ENCODE measurements around the gene AFM.
"Not testable (repeated sequence)": the region's sequence is repeated elsewhere in the genome, so short reads cannot be mapped to it uniquely, and the experiment has no call there.

The AFM gene

DNA sequence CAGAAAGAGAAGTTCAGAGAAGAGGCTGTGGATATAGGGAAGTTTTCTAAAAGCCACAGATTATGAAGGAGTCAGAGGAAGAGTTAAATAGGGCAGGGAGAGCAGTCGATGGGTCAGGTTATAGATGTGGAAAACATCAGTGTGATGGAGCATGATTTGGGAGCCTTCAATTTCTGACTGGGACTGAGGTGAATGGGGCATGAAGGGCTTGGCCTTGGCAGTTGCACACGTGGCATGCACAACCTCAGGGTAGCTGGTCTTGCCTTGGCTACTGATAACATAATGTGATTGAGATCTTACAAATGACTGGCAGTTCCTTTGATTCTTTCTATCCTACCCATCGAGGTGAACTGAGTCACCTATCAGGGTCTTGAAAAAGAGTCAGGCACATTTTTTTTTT, 59.7 kb downstream of the AFM start:
- Histone ChIP-seq H3K27ac (no peak overlapping the region), H3K36me3 (no peaks in the 10 kb centered on the region), H3K4me3 (no peak overlapping the region), H3K9me3 (no peaks in the 10 kb centered on the region), H3K4me1 (no peaks in the 10 kb centered on the region), H3K27me3 (no peaks in the 10 kb centered on the region)
- TF ChIP-seq, protein P1, sequence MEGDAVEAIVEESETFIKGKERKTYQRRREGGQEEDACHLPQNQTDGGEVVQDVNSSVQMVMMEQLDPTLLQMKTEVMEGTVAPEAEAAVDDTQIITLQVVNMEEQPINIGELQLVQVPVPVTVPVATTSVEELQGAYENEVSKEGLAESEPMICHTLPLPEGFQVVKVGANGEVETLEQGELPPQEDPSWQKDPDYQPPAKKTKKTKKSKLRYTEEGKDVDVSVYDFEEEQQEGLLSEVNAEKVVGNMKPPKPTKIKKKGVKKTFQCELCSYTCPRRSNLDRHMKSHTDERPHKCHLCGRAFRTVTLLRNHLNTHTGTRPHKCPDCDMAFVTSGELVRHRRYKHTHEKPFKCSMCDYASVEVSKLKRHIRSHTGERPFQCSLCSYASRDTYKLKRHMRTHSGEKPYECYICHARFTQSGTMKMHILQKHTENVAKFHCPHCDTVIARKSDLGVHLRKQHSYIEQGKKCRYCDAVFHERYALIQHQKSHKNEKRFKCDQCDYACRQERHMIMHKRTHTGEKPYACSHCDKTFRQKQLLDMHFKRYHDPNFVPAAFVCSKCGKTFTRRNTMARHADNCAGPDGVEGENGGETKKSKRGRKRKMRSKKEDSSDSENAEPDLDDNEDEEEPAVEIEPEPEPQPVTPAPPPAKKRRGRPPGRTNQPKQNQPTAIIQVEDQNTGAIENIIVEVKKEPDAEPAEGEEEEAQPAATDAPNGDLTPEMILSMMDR (IDR thresholded peaks at IDR 0.05): no peak
- intact Hi-C loops (cut with DNase I; ENCODE audit: low total_unique reads): no loop called here
- no peak for DNase-seq

DNA sequence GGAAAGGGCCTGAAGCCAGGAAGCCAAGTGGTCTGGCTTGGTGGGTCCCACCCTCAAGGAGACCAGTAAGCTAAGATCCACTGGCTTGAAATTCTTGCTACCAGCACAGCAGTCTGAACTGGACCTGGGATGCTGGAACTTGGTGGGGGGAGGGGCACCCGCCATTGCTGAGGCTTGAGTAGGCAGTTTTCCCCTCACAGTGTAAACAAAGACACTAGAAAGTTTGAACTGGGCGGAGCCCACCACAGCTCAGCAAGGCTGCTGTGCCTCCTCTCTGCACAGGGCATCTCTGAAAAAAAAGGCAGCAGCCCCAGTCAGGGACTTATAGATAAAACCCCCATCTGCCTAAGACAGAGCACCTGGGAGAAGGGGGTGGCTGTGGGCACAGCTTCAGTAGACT, 63.1 kb downstream of the AFM start:
- no peaks in the 10 kb centered on the region for H3K9me3 ChIP-seq
- no peak for DNase-seq
- no peaks in the 10 kb centered on the region for H3K27me3 ChIP-seq
- H3K27ac ChIP-seq: no peak overlapping the region
- TF ChIP-seq, protein P1 (IDR thresholded peaks at IDR 0.05): no peak
- H3K36me3 ChIP-seq: no peaks in the 10 kb centered on the region
- H3K4me3 ChIP-seq: no peak overlapping the region
- intact Hi-C loops (cut with DNase I; ENCODE audit: low total_unique reads): no loop called here
- H3K4me1 ChIP-seq: no peaks in the 10 kb centered on the region

DNA sequence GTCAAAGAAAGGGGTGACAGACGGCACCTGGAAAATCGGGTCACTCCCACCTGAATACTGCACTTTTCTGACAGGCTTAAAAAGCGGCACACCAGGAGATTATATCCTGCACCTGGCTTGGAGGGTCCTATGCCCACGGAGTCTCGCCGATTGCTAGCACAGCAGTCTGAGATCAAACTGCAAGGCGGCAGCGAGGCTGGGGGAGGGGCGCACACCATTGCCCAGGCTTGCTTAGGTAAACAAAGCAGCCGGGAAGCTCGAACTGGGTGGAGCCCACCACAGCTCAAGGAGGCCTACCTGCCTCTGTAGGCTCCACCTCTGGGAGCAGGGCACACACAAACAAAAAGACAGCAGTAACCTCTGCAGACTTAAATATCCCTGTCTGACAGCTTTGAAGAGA, 69.3 kb downstream of the AFM start:
- H3K27ac ChIP-seq; H3K9me3 ChIP-seq; H3K36me3 ChIP-seq; DNase-seq; H3K4me1 ChIP-seq; H3K27me3 ChIP-seq; H3K4me3 ChIP-seq; intact Hi-C loops (cut with DNase I; ENCODE audit: low total_unique reads): not testable (repeated sequence)
